OCI-LY3 (cell line): ENCODE measurements around the gene ITGA4.

Source experiments
- H2AFZ ChIP-seq: fragments of 200-600, 300-600 bp; shearing (Covaris generic); 2 replicates; pipeline ENCODE4 v1.6.0; 2014; ENCODE audit warnings: antibody characterized with exemption, low read depth, low read length
- H3K27ac ChIP-seq: fragments of 200-600, 300-600 bp; sonication (generic); 2 replicates; pipeline ENCODE4 v1.5.1; 2014; ENCODE audit warnings: mild to moderate bottlenecking, low read length, moderate library complexity, mixed read lengths
- H3K27me3 ChIP-seq: fragments of 200-600, 300-600 bp; sonication (generic); 2 replicates; pipeline ENCODE4 v1.6.1; 2014; ENCODE audit warnings: low read depth, low read length, mixed read lengths
- H3K36me3 ChIP-seq: fragments of 200-600, 300-600 bp; sonication (generic); replicated peaks from 2 replicates; pipeline ENCODE3; 2014; ENCODE audit warnings: low read depth, low read length, mixed read lengths
- H3K4me1 ChIP-seq: fragments of 300-600, 200-600 bp; sonication (generic); 2 replicates; pipeline ENCODE4 v1.6.1; 2014; ENCODE audit warnings: low read length, mixed read lengths
- H3K4me2 ChIP-seq: fragments of 200-600, 300-600 bp; sonication (generic); 2 replicates; pipeline ENCODE4 v1.6.1; 2014; ENCODE audit warnings: low read length, mixed read lengths
- H3K4me3 ChIP-seq: fragments of 300-600, 200-600 bp; sonication (generic); 2 replicates; pipeline ENCODE4 v1.5.1; 2014; ENCODE audit warnings: antibody characterized with exemption, mild to moderate bottlenecking, low read length, moderate library complexity
- H3K79me2 ChIP-seq: fragments of 300-600, 200-600 bp; shearing (Covaris generic); 2 replicates; pipeline ENCODE4 v1.6.1; 2014; ENCODE audit warnings: mild to moderate bottlenecking, low read length, mixed read lengths
- H3K9ac ChIP-seq: fragments of 300-600, 200-600 bp; shearing (Covaris generic); 2 replicates; pipeline ENCODE4 v1.6.0; 2014; ENCODE audit warnings: mild to moderate bottlenecking, low read length, moderate library complexity
- H3K9me3 ChIP-seq: fragments of 200-600, 300-600 bp; shearing (Covaris generic); 2 replicates; pipeline ENCODE4 v1.6.1; 2014; ENCODE audit warnings: low read length, mixed read lengths; ENCODE audit not compliant: insufficient read depth
- H4K20me1 ChIP-seq: fragments of 200-600, 300-600 bp; sonication (generic); 2 replicates; pipeline ENCODE4 v1.6.1; 2016; ENCODE audit warnings: low read length, mixed read lengths; ENCODE audit not compliant: insufficient read depth
- CTCF ChIP-seq: fragments of 200-600, 300-600 bp; sonication (generic); IDR thresholded peaks from 2 replicates; pipeline ENCODE4 v1.5.1; 2014; ENCODE audit warnings: antibody characterized with exemption, low read length, low read depth
- EZH2phosphoT487 ChIP-seq: fragments of 200-600 bp; shearing (Covaris generic); IDR thresholded peaks from 2 replicates; pipeline ENCODE4 v1.6.1; 2018; ENCODE audit warnings: antibody characterized with exemption, mixed run types, low read depth

The ITGA4 gene

GRCh38 chr2:181420259-181421130 lies 36.7 kb upstream of the ITGA4 start:
- H3K4me1 ChIP-seq: peaks cover 33% of the 10 kb centered on the region
- no peaks in the 10 kb centered on the region for H3K9me3 ChIP-seq
- peak overlapping the region; percentile 14; the same call in 1 of the 2 replicates for H3K9ac ChIP-seq
- H3K79me2 ChIP-seq: no peaks in the 10 kb centered on the region
- peak overlapping the region; percentile 44 for H3K4me3 ChIP-seq
- H3K27ac ChIP-seq: peak overlapping the region; percentile 72
- TF ChIP-seq CTCF (no peak), EZH2phosphoT487 (no peak)
- peak overlapping the region; percentile 88 for H2AFZ ChIP-seq
- peak overlapping the region; percentile 76 for H3K4me2 ChIP-seq
- H3K27me3 ChIP-seq: no peaks in the 10 kb centered on the region
- H4K20me1 ChIP-seq: no peaks in the 10 kb centered on the region
- no peaks in the 10 kb centered on the region for H3K36me3 ChIP-seq

GRCh38 chr2:181421131-181421458 lies 36.1 kb upstream of the ITGA4 start:
- Histone ChIP-seq H3K79me2 (no peaks in the 10 kb centered on the region), H4K20me1 (no peaks in the 10 kb centered on the region), H3K4me3 (peak overlapping the region; percentile 44), H3K27ac (peak overlapping the region; percentile 72), H3K9me3 (no peaks in the 10 kb centered on the region), H2AFZ (peak overlapping the region; percentile 88), H3K4me2 (peak overlapping the region; percentile 76), H3K9ac (peak overlapping the region; percentile 14; the same call in 1 of the 2 replicates), H3K36me3 (no peaks in the 10 kb centered on the region), H3K4me1 (peaks cover 33% of the 10 kb centered on the region), H3K27me3 (no peaks in the 10 kb centered on the region)
- TF ChIP-seq CTCF: no peak

GRCh38 chr2:181421464-181421863 lies 35.7 kb upstream of the ITGA4 start:
- Histone ChIP-seq H2AFZ (peak overlapping the region; percentile 88), H3K4me2 (peak overlapping the region; percentile 76), H3K27ac (peak overlapping the region; percentile 72)

More at GRCh38 chr2:181421464-181421863, 35.7 kb upstream of the ITGA4 start:
- H3K9me3 ChIP-seq: no peaks in the 10 kb centered on the region
- TF ChIP-seq CTCF (no peak), EZH2phosphoT487 (no peak)
- H3K9ac ChIP-seq: no peak overlapping the region
- peak overlapping the region; percentile 44; the same call in 1 of the 2 replicates for H3K4me3 ChIP-seq
- no peaks in the 10 kb centered on the region for H3K27me3 ChIP-seq
- peaks cover 33% of the 10 kb centered on the region for H3K4me1 ChIP-seq
- H4K20me1 ChIP-seq: no peaks in the 10 kb centered on the region
- H3K79me2 ChIP-seq: no peaks in the 10 kb centered on the region
- H3K36me3 ChIP-seq: no peaks in the 10 kb centered on the region
